GM12874 (cell line): ENCODE data around the gene PNPLA6.

Source experiments
- CTCF ChIP-seq: IDR thresholded peaks from 2 replicates; pipeline ENCODE4 v1.5.1; 2011; ENCODE audit warnings: low read depth, mild to moderate bottlenecking, control low read depth, low read length, moderate library complexity; ENCODE audit not compliant: insufficient read depth

The PNPLA6 gene

GRCh38 chr19:7547159-7547558 lies 11.6 kb downstream of the PNPLA6 start:
- TF ChIP-seq CTCF, result no peak

- no peak for TF ChIP-seq CTCF
These were observed 14.1 kb downstream of the PNPLA6 start for GRCh38 chr19:7549429-7550148.

GRCh38 chr19:7550169-7550770 lies 14.8 kb downstream of the PNPLA6 start:
- no peak for TF ChIP-seq CTCF

- no peak for TF ChIP-seq CTCF
These were observed 15.7 kb downstream of the PNPLA6 start for GRCh38 chr19:7550987-7551761.

GRCh38 chr19:7552781-7553180 lies 17.3 kb downstream of the PNPLA6 start:
- TF ChIP-seq CTCF, result no peak

DNA sequence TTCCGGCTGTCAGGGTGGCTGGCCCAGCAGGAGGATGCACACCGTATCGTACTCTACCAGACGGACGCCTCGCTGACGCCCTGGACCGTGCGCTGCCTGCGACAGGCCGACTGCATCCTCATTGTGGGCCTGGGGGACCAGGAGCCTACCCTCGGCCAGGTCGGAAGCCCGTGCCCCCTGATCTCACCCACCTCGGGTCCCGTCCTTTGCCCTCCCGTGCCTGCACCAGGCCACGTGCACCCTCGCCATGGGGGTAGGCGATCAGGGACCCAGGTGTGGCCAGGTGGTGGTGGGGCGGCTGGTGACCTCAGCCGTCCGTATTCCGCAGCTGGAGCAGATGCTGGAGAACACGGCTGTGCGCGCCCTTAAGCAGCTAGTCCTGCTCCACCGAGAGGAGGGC lies 19.0 kb downstream of the PNPLA6 start:
- no peak for TF ChIP-seq CTCF
